HL-60 (cell line): ENCODE results near the gene TH.

Experiments
- CTCF ChIP-seq: IDR thresholded peaks from one replicate; pipeline ENCODE4 v1.5.1; 2011; ENCODE audit warnings: low read length, control low read depth, inconsistent platforms; ENCODE audit not compliant: insufficient read depth
- SPI1 ChIP-seq: IDR thresholded peaks from 2 replicates; pipeline ENCODE4 v1.6.1; 2012; ENCODE audit warnings: low read depth, mild to moderate bottlenecking, borderline replicate concordance

GRCh38 chr11:2201542-2201941 lies 29.9 kb upstream of the TH start:
- TF ChIP-seq CTCF = no peak
- no peak for TF ChIP-seq SPI1
